NOMO-1 (cell line): ENCODE results near the gene RTN4IP1.
"Not testable (repeated sequence)": the region's sequence is repeated elsewhere in the genome, so short reads cannot be mapped to it uniquely, and the experiment has no call there.

Source experiments
- DNase-seq, 2 experiments: peaks; one replicate each; lab custom pipeline; 2025; ENCODE audit not compliant: unreplicated experiment in 2 of 2; lab: John Stamatoyannopoulos, UW

The RTN4IP1 gene

GRCh38 chr6:106586815-106587415 lies 42.4 kb downstream of the RTN4IP1 start:
- DNase-seq, result no peak

GRCh38 chr6:106581468-106581867 lies 47.8 kb downstream of the RTN4IP1 start:
- DNase-seq, result no peak

DNA sequence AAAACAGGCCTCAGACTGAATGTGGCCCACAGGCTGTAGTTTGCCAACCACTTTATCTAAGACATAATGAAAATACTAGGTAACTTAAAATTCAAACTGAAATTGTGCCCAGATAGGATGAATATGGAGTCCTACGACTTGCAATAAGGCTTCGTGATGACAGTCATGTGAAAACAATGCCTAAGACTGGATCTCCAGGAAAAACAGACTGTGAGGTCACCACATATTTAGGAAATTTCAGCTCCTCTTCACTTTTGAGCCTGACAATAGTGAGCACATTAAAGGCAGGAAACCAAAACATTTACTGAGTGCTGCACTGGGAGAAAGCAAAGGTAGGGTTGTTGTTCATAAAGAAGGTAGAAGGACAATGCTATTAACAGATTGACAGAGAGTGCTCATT lies 50.0 kb downstream of the RTN4IP1 start:
- DNase-seq, result no peak

DNA sequence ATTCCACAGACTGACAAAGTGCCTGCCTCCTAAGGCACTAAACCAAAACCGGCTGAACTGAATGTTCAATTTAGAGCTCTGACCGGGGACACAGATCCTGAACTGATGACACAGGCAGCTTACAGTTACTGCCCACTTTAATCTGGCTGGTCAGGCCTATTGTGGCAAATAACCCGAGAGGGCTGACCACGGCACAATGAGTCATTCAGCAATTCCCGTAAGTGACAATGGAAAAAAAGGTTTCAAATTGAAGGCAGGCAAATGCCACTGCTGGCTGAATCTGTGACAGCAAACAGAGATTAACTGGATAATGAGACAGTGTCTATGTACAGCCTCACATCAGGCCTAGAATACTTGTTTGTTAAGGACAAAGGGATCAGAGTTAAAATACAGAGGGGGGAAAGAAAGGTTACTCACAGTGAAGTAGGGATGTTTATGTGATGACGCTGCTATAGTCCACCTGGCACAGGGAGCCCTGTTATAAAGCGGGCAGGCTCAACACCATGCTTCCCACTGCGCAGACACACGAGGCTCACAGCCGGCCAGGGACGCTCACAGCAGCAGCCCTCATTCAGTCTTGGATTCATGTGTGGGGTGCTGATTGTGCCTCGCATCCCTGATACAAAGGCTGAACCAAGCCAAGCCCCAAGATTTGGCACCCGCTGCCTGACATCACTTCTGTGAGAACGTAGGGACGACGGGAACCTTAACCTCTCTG lies 54.4 kb downstream of the RTN4IP1 start:
- no peak for DNase-seq

- peak in 1 of 2 experiments; percentile 48 for DNase-seq
These were observed 56.3 kb downstream of the RTN4IP1 start for GRCh38 chr6:106572875-106573585.

DNA sequence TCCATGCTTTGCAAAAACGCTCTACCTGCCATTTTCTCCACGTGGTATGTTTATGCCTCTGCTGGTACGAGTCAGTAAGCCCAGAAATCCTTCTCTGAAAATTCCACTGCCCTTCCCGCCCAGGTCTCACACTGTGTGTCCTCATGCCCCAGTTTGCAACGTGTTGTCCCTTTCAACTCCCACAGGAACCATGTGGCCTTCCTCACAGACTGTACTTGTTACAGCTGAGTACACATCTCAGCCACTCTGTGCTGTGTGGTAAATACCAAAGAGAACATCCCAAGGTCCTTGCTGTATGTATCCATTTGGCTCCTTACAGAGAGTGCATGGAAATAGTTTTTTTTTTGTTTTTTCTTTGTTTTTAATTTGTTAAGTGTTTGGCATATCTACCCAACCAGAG lies 56.9 kb downstream of the RTN4IP1 start:
- DNase-seq, result no peak

- no peak for DNase-seq
These were observed 59.9 kb downstream of the RTN4IP1 start for GRCh38 chr6:106569428-106569827.

- no peak for DNase-seq
These were observed 60.8 kb downstream of the RTN4IP1 start for GRCh38 chr6:106568530-106568929.

GRCh38 chr6:106564476-106564875 lies 64.8 kb downstream of the RTN4IP1 start:
- no peak for DNase-seq

DNA sequence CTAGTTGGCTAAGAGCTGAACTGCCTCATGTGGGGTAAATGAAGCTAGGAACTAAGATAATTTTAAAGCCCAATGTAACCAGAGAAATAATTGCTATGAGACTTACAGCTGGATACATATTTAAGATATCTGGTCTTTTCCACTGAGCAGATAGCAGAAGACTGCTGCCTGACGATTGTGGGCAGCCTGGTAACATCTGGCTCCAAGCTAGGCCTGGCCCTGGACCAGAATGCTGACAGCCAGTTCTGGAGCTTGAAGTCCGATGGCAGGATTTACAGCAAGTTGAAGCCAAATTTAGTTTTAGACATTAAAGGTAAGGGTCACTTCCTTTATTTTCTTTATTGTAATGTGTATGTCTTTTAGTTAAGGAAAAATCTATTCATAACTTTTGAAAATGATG lies 65.7 kb downstream of the RTN4IP1 start:
- DNase-seq, result no peak

DNA sequence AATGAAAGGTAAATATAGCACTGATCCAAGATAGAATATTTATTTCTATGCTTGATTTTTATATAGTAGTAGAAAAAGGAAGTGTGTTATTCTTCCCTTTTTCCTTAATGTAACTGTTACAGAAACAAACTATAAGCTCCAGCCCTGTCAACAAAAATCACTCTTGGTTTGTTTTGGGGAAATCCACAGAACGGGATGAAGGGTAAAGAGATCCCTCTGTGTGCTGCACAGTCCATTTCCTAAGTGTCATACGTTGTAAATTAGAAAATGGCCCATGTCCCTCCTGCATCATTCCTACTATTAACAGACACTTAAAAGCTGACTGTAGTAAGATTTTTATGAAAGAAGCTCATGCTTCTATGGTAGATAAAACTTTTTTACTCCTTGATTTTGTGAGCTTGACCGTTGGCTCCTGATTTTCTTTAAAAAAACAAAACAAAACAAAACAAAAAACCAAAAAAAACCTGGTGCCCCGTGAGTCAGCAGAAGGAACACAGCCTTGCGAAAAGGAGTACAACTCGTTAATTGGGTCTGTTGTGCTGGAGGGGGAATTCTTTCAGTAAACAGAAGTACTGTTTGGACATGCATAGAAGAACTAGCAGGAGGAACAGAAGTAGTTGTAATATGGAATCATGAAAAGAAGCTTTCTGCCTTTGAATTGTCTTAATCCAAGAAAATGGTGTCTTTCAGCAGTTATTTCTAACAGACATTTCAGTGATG lies 67.5 kb downstream of the RTN4IP1 start:
- DNase-seq, result no peak

DNA sequence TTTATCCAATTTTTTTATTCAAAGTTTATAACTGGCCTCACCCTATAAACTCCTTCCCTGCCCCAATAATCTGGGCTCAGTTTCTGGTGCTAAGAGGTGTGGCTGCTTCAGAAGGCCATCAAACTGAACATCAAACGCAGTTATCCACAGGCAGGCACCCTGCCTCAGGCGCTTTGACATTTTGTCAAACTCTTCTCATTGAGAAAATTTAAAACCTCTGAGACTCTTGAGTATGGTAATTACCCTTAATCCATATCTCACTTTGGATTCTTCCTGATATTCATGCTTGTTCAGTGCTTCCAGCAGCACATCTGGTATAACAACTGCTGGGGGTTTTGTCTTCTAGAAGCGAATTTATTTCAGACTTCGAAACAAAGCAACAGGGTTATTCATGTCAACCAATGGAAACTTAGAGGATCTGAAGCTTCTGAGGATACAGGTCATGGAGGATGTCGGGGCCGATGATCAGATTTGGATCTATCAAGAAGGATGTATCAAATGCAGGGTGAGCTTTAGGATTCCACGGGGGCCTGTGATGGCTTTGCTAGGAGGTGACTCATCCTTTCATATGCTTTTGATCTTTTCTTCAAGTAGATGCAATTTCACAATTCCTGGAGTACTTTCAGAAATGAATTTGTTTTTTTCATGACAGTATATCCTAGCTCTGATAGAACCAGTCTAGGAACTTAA lies 68.2 kb downstream of the RTN4IP1 start:
- peak in 1 of 2 experiments; percentile 62 for DNase-seq

GRCh38 chr6:106559659-106560058 lies 69.6 kb downstream of the RTN4IP1 start:
- DNase-seq, result not testable (repeated sequence)

- DNase-seq, result no peak
These were observed 70.9 kb downstream of the RTN4IP1 start for GRCh38 chr6:106558364-106558763.

GRCh38 chr6:106557837-106558236 lies 71.5 kb downstream of the RTN4IP1 start:
- no peak for DNase-seq

DNA sequence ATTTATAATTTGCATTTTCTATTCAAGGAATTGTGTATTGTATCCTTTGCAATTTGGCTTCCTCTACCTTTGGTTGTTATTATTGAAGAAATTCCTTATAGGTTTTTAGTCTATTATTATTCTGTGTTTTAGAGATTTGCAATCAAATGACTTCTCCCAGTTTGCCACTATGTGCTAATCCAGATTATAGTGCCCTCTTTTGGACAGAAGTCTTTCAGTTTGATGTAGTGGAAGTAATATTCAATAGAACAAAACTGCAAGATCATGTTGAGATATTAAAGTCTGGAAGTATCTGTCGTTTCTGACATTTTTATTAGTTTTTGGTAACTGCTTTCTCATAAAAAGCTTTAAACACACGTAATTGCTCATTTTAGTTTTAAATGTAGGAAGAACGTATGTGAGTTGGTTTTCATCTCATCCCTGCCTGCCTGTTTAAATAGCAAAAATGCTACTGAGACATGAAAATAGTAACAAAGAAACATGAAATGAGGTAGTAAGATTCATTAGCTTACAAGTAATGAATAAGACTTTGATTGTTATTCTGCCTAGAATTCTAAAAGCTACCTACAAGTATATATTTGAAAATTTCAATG lies 72.8 kb downstream of the RTN4IP1 start:
- DNase-seq, result peak in 1 of 2 experiments; percentile 48

DNA sequence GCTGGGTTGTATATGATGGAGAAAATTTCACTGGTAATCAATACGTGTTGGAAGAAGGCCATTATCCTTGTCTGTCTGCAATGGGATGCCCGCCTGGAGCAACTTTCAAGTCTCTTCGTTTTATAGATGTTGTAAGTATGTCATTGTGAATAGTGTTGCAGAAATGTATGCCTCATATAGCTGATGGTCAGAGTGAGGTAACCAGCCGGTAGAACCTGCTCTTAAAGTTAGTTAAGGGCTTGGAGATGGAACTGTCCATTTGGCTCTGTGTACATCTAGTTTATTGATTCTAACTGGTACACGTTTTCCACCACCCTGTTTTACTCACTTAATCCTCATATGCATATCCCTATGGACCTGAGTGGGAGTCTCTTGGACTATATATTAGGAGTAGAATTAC lies 73.5 kb downstream of the RTN4IP1 start:
- DNase-seq, result no peak

- no peak for DNase-seq
These were observed 75.9 kb downstream of the RTN4IP1 start for GRCh38 chr6:106553440-106553839.

GRCh38 chr6:106551155-106551554 lies 78.1 kb downstream of the RTN4IP1 start:
- DNase-seq, result no peak

DNA sequence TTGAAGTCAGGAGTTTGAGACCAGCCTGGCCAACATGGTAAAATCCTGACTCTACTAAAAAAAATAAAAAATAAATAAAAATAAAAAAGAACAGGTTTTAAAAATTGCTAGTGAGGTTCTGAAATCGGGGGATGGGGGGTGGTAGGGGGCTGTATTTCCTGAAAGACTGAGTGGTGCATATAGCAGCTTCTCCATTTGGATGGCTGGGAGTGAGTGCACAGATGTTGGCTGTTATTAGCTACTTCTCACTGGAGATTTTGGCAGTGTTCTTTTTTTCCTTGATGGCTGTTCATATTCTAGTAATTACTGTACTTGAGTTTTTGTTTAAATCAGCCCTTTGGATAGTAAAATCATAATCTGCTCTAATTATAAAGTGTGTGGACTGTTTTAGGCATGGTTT lies 79.8 kb downstream of the RTN4IP1 start:
- DNase-seq, result no peak
